HepG2 (cell line): ENCODE data around the gene PLEKHG5. TPM values are rescaled to one million over a fixed set of nuclear protein-coding genes. Genes with fewer than 3 reads are reported as not detected.

ENCODE experiments used
- ATAC-seq: fragments of 200-7000 bp; cut with Tn5 transposase; 3 replicates; pipeline ENCODE4 v1.9.1; 2020; ENCODE audit warnings: mild to moderate bottlenecking, moderate library complexity
- BruUV-seq: library from RNA; stranded (reverse); fragments of 400-500 nt; replicated peaks from 2 replicates; lab custom pipeline; 2021; lab: Mats Ljungman, UMichigan
- CTCF ChIA-PET: fragments of 300-600 bp; formaldehyde crosslinking; extraction: SDS; loops from one replicate; lab custom pipeline; 2021; ENCODE audit warnings: low total read pairs, inconsistent platforms, low intra/inter-chr PET ratio; lab: Yijun Ruan, JAX
- POLR2A ChIA-PET: fragments of 350-600 bp; sonication (Branson Sonifier 250); formaldehyde crosslinking; loops from one replicate; lab custom pipeline; 2020; ENCODE audit warnings: antibody characterized with exemption, inconsistent platforms; lab: Yijun Ruan, JAX
- DNase-seq: peaks from one replicate; pipeline ENCODE4 v3.0.0-alpha.2; 2015; ENCODE audit warnings: low spot score
- FAIRE-seq: peaks from 3 replicates; lab custom pipeline; 2011; peaks lifted over from hg19 to GRCh38; lab: Jason Lieb, UNC
- H2AFZ ChIP-seq: one replicate; pipeline ENCODE4 v1.6.1; 2011; ENCODE audit warnings: low read length, inconsistent platforms
- H3K27ac ChIP-seq: fragments of 300-600 bp; 3 replicates; pipeline ENCODE4 v1.8.0; 2011; ENCODE audit warnings: mixed run types, mild to moderate bottlenecking, mixed read lengths, low read length, inconsistent platforms; ENCODE audit not compliant: insufficient read depth; ENCODE audit errors: extremely low read length
- H3K27me3 ChIP-seq, 2 experiments: fragments of 200-600 bp in 1 of 2; 2 replicates in 1 of 2; 3 replicates in 1 of 2; pipeline versions ENCODE4 v1.6.0 to v1.8.0; 2011; ENCODE audit warnings: low read length in 2 of 2, mild to moderate bottlenecking in 2 of 2, moderate library complexity in 2 of 2, inconsistent platforms in 1 of 2; ENCODE audit not compliant: insufficient read depth in 2 of 2, control insufficient read depth in 1 of 2
- H3K36me3 ChIP-seq, 2 experiments: fragments of 200-600 bp in 1 of 2; replicated peaks in 1 of 2; 2 replicates in 1 of 2; 3 replicates in 1 of 2; pipeline versions ENCODE4 v1.5.1 to v1.8.0; 2011; ENCODE audit warnings: low read length in 2 of 2, inconsistent platforms in 1 of 2; ENCODE audit not compliant: insufficient read depth in 2 of 2, control insufficient read depth in 1 of 2
- H3K4me1 ChIP-seq: 2 replicates; pipeline ENCODE4 v1.5.1; 2012; ENCODE audit warnings: low read length, inconsistent platforms; ENCODE audit not compliant: insufficient read depth
- H3K4me2 ChIP-seq: 2 replicates; pipeline ENCODE4 v1.6.0; 2011; ENCODE audit warnings: low read depth, low read length, inconsistent platforms
- H3K4me3 ChIP-seq, 3 experiments: fragments of 200-600 bp in 1 of 3; sonication (generic), shearing (Covaris generic) in 1 of 3; replicated peaks in 1 of 3; 2 replicates each; pipeline ENCODE4 v1.5.1; 2011 to 2016; ENCODE audit warnings: low read length in 3 of 3, inconsistent platforms in 2 of 3, low read depth in 2 of 3, mild to moderate bottlenecking in 2 of 3, control low read depth in 1 of 3, mixed read lengths in 1 of 3; ENCODE audit not compliant: insufficient read depth in 1 of 3
- H3K79me2 ChIP-seq: one replicate; pipeline ENCODE4 v1.6.1; 2011; ENCODE audit warnings: low read length, inconsistent platforms; ENCODE audit not compliant: insufficient read depth
- H3K9ac ChIP-seq: 2 replicates; pipeline ENCODE4 v1.6.0; 2011; ENCODE audit warnings: mild to moderate bottlenecking, low read depth, low read length, inconsistent platforms; ENCODE audit not compliant: insufficient read depth
- H3K9me3 ChIP-seq: 2 replicates; pipeline ENCODE4 v1.5.1; 2012; ENCODE audit warnings: mild to moderate bottlenecking, low read length
- H4K20me1 ChIP-seq: 2 replicates; pipeline ENCODE4 v1.6.0; 2011; ENCODE audit warnings: inconsistent platforms, mild to moderate bottlenecking, low read length, moderate library complexity; ENCODE audit not compliant: insufficient read depth
- ATF6 ChIP-seq: sonication (generic); formaldehyde crosslinking; conservative IDR thresholded peaks from 2 replicates; pipeline ENCODE4 v1.4.0; 2020; ENCODE audit warnings: missing genetic modification reagents
- CTCF ChIP-seq: sonication (generic); formaldehyde crosslinking; IDR thresholded peaks from 2 replicates; pipeline ENCODE4 v1.5.0; 2020; ENCODE audit warnings: mild to moderate bottlenecking, missing genetic modification reagents, moderate library complexity
- HOXA5 ChIP-seq: sonication (generic); formaldehyde crosslinking; IDR thresholded peaks from 2 replicates; pipeline ENCODE4 v1.4.0; 2020; ENCODE audit warnings: missing genetic modification reagents
- KLF6 ChIP-seq: IDR thresholded peaks from 2 replicates; pipeline ENCODE4 v1.8.0; 2016; ENCODE audit warnings: missing biosample characterization, missing genetic modification reagents
- ZFP41 ChIP-seq: sonication (generic); formaldehyde crosslinking; IDR thresholded peaks from 2 replicates; pipeline ENCODE4 v1.4.0; 2020; ENCODE audit warnings: mild to moderate bottlenecking, missing genetic modification reagents, borderline replicate concordance
- ZFP90 ChIP-seq: sonication (generic); formaldehyde crosslinking; IDR thresholded peaks from 2 replicates; pipeline ENCODE4 v1.8.0; 2022; ENCODE audit warnings: missing genetic modification reagents, mild to moderate bottlenecking, inconsistent platforms, borderline replicate concordance
- ZNF672 ChIP-seq: sonication (generic); formaldehyde crosslinking; IDR thresholded peaks from 2 replicates; pipeline ENCODE4 v1.8.1; 2022; ENCODE audit warnings: missing genetic modification reagents
- WGBS: methylation state at CpG from one replicate; pipeline ENCODE4 v1.1.6; 2017; ENCODE audit warnings: low lambda C conversion rate; 5-methylcytosine and 5-hydroxymethylcytosine counted together
- in situ Hi-C: cut with HindIII; loops from 2 replicates; pipeline ENCODE4 v1.10.0; 2017; ENCODE audit warnings: low pct_unique_long_range_greater_than_20kb; ENCODE audit not compliant: extremely low pct_ligation_motif_present
- intact Hi-C: fragments of 100-400 bp; cut with micrococcal nuclease; formaldehyde crosslinking; loops from one replicate; pipeline ENCODE4 v1.10.0; 2022; ENCODE audit not compliant: unreplicated experiment
- polyA plus RNA-seq, 8 experiments: library from polyadenylated mRNA; depleted of rRNA in 3 of 8; stranded (reverse) in 7 of 8; unstranded in 1 of 8; fragments of >200 nt; fragmentation: Illumina TruSeq in 4 of 8; extraction: Trizol in 4 of 8; gene quantifications; 2 replicates each; pipeline versions ENCODE4 v1.2.1 to v1.2.3, GENCODE V29; 2011 to 2016; ENCODE audit warnings: low read depth in 4 of 8, missing spikeins in 1 of 8, mixed read lengths in 1 of 8; ENCODE audit not compliant: insufficient read depth in 1 of 8
- total RNA-seq, 5 experiments: library from RNA; depleted of rRNA; stranded (reverse); fragments of >200 nt; fragmentation: Illumina TruSeq; extraction: Trizol; gene quantifications; 2 replicates each; pipeline ENCODE4 v1.2.3, GENCODE V29; 2016; ENCODE audit warnings: low read depth in 1 of 5
- TF ChIP-seq, protein P1 (sequence below): conservative IDR thresholded peaks from 2 replicates; pipeline ENCODE4 v1.6.1; 2018; ENCODE audit warnings: missing genetic modification reagents

The PLEKHG5 gene
- total and polyA plus RNA-seq, 2 of the 13 experiments (the other 11 are each of a cell fraction or from before 2014, with no cell fraction given): 1.9 to 3.5 TPM

DNA sequence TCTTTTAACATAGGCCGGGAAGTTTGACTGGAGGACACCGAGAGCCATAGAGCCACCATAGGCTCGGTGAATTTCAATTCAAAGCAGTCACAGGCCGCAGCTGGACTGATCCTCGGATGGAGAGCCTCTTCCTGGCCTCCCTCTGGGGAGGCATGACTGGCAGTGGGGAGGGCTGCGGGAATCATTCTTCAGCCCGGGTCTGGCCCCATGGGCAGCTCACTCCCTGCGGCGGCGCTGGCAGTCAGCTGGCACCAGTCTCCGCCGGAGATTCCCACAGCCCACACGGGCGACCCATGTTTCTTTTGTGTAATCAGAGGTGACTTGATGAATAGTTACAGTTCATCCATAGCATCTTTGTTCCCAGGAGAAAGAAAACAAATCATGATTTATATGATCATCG, 56.3 kb downstream of the PLEKHG5 start (continued):
- no peak for TF ChIP-seq ATF6
- TF ChIP-seq ZFP41 (CRISPR knock-in tag): no peak
- TF ChIP-seq, protein P1, sequence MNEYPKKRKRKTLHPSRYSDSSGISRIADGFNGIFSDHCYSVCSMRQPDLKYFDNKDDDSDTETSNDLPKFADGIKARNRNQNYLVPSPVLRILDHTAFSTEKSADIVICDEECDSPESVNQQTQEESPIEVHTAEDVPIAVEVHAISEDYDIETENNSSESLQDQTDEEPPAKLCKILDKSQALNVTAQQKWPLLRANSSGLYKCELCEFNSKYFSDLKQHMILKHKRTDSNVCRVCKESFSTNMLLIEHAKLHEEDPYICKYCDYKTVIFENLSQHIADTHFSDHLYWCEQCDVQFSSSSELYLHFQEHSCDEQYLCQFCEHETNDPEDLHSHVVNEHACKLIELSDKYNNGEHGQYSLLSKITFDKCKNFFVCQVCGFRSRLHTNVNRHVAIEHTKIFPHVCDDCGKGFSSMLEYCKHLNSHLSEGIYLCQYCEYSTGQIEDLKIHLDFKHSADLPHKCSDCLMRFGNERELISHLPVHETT (CRISPR knock-in tag): no peak
- no peak for TF ChIP-seq CTCF (CRISPR knock-in tag)
- TF ChIP-seq ZNF672 (CRISPR knock-in tag): no peak
- TF ChIP-seq HOXA5 (CRISPR knock-in tag): no peak
- TF ChIP-seq, all 625 proteins: peak for 0

DNA sequence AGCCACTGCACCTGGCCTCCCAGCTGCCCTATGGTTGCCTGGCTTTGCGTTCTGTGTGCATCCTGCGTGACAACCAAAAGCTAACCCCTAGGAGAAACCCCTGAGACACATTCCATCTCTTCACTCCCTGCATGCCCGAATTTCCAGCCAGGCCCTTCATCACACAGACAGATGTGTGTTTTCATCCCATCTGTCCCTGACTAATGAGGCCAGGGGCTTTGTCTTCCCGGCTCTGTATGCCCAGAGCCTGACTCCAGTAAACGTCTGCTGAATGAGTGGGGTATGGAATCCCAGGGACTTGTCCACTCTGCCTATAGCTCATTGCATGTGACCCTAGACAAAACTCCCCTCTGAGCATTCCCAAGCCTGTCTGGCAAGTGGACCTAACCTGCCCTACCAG, 57.3 kb downstream of the PLEKHG5 start:
- no peak overlapping the region for H2AFZ ChIP-seq
- DNase-seq: no peak
- peaks cover 9 to 54% of the 10 kb centered on the region in 2 experiments for H3K27me3 ChIP-seq
- in situ Hi-C loops (no loop called here), intact Hi-C loops (no loop called here)
- no peaks in the 10 kb centered on the region for H3K79me2 ChIP-seq
- ChIA-PET POLR2A (no interaction called here), CTCF (no interaction called here)
- no peak for TF ChIP-seq KLF6 (CRISPR knock-in tag)
- TF ChIP-seq ZFP90: no peak
- no peaks in the 10 kb centered on the region for H3K9me3 ChIP-seq
- no peak overlapping the region for H3K4me3 ChIP-seq
- H3K36me3 ChIP-seq: no peaks in the 10 kb centered on the region
- H4K20me1 ChIP-seq: no peaks in the 10 kb centered on the region
- H3K4me2 ChIP-seq: no peak overlapping the region
- no peak overlapping the region for H3K9ac ChIP-seq
- BruUV-seq: no TSS peak
- H3K4me1 ChIP-seq: peaks cover 22% of the 10 kb centered on the region
- no peak for ATAC-seq
- WGBS: 22% methylated on average over 4 of the region's 5 CpGs
- FAIRE-seq: no peak
- no peak overlapping the region for H3K27ac ChIP-seq
